ENCODE measurements around the gene UBE2A. TPM values are rescaled to one million over a fixed set of nuclear protein-coding genes. Genes with fewer than 3 reads are reported as not detected.

Gene UBE2A
- total RNA-seq, 3 donors from 2014 or later (not counting 1 experiment from before 2014, with no cell fraction given): 88.4 to 125 (median 91.0) TPM

DNA sequence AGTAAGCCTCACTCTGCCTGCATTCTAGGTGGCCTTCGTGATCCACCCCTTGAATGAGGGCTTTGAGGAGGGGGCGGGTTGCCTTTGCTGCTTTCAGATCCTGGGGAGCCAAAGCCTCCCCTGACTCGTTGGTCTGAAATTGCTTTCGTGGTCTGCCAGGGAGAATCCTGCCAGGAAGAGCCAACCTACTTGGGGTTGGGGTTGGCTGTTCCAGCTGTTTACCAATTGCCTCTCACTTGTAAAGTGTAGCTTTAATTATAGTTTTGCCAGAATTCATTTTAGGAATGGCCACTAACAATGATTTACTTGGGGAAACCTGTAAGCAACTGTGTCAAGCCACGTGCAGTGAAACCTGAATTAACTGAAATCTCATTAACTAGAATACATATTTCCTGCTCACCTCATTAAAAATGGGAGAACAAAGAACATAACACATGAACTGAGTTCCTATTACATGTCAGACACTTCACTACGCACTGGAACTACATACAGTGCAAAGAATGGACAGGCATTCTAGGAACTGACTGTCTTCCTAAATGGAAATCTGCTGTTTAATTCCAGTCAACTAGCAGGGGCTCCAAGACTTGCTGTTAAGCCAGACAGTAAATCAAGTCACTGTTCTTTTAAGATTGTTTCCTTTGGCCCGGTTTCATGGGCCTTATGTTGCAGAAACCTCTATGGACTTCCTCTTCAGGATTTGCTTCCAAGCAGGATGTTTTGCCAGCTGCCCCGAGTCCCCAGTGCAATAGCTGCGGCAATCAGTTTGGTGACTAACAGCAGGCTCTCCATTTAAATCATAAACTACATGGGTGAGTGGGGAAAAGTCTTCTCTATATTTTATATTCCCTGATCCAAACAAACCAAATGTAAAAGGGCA is 48.2 kb downstream of the UBE2A start:
- H3K27me3 Mint-ChIP-seq (ENCODE audit: low read depth in 2 of 2): no peaks in the 10 kb centered on the region
- H3K36me3 ChIP-seq (ENCODE audit: control insufficient read depth, insufficient read depth, low read length): peaks cover 23% of the 10 kb centered on the region
- H3K36me3 Mint-ChIP-seq: no peaks in the 10 kb centered on the region
- no peak for ATAC-seq
- H3K4me3 Mint-ChIP-seq: no peak overlapping the region
- intact Hi-C loops (cut with micrococcal nuclease): no loop called here
- H3K4me1 ChIP-seq (ENCODE audit: control insufficient read depth, insufficient read depth, low read length): peaks cover 6% of the 10 kb centered on the region
- no peak for DNase-seq
- TF ChIP-seq CTCF (IDR thresholded peaks at IDR 0.05): no peak
- no peak overlapping the region for H3K27ac Mint-ChIP-seq
- H3K4me1 Mint-ChIP-seq: peaks cover 0 to 9% of the 10 kb centered on the region in 2 donors
- no peaks in the 10 kb centered on the region for H3K9me3 Mint-ChIP-seq
- WGBS (ENCODE audit: insufficient coverage): 66% methylated on average over 7 of the region's 9 CpGs
- H3K9me3 ChIP-seq (ENCODE audit: control insufficient read depth, insufficient read depth, low read length): no peaks in the 10 kb centered on the region
- no peak overlapping the region for H3K4me3 ChIP-seq (ENCODE audit: low read length)
- no peaks in the 10 kb centered on the region for H3K27me3 ChIP-seq (ENCODE audit: control insufficient read depth, insufficient read depth, low read length)
- H3K27ac ChIP-seq (ENCODE audit: low read length): no peak overlapping the region

DNA sequence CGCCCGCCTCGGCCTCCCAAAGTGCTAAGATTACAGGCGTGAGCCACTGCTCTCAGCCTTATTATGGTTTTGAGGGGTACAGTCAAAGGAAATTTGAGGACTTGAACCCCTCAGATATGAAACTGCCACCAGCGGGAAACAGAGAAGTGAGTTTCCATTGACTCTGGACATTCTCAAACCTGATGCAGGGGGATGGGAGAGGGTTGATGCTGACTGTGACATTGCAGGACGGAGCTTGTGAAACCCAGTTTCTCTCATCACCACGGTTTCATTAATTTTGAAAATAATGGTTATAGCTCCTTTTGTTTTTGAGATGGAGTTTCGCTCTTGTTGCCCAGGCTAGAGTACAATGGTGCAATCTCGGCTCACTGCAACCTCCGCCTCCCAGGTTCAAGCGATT is 50.1 kb downstream of the UBE2A start:
- TF ChIP-seq CTCF (IDR thresholded peaks at IDR 0.05): no peak
- Histone ChIP-seq H3K4me3 (ENCODE audit: low read length) (no peak overlapping the region), H3K27me3 (ENCODE audit: control insufficient read depth, insufficient read depth, low read length) (no peaks in the 10 kb centered on the region), H3K27ac (ENCODE audit: low read length) (no peak overlapping the region), H3K36me3 (ENCODE audit: control insufficient read depth, insufficient read depth, low read length) (peaks cover 31% of the 10 kb centered on the region), H3K9me3 (ENCODE audit: control insufficient read depth, insufficient read depth, low read length) (no peaks in the 10 kb centered on the region), H3K4me1 (ENCODE audit: control insufficient read depth, insufficient read depth, low read length) (peaks cover under 1% of the 10 kb centered on the region)
- intact Hi-C loops (cut with micrococcal nuclease): no loop called here
- H3K27me3 Mint-ChIP-seq (ENCODE audit: low read depth in 2 of 2): no peaks in the 10 kb centered on the region
- H3K4me1 Mint-ChIP-seq: peaks cover 0 to 6% of the 10 kb centered on the region in 2 donors
- peaks cover 6% of the 10 kb centered on the region for H3K36me3 Mint-ChIP-seq
- H3K4me3 Mint-ChIP-seq: no peak overlapping the region
- DNase-seq (no peak), ATAC-seq (no peak)
- H3K9me3 Mint-ChIP-seq: no peaks in the 10 kb centered on the region
- no peak overlapping the region for H3K27ac Mint-ChIP-seq
- WGBS (ENCODE audit: insufficient coverage): 97% methylated on average over 7 of the region's 11 CpGs

- no peaks in the 10 kb centered on the region for H3K9me3 ChIP-seq (ENCODE audit: control insufficient read depth, insufficient read depth, low read length)
- no peak for DNase-seq
- H3K4me3 Mint-ChIP-seq: no peak overlapping the region
- ATAC-seq: no peak
- H3K27ac ChIP-seq (ENCODE audit: low read length): no peak overlapping the region
- H3K9me3 Mint-ChIP-seq: no peaks in the 10 kb centered on the region
- intact Hi-C loops (cut with micrococcal nuclease): no loop called here
- H3K27me3 ChIP-seq (ENCODE audit: control insufficient read depth, insufficient read depth, low read length): no peaks in the 10 kb centered on the region
- no peaks in the 10 kb centered on the region for H3K27me3 Mint-ChIP-seq (ENCODE audit: low read depth in 2 of 2)
- H3K4me1 ChIP-seq (ENCODE audit: control insufficient read depth, insufficient read depth, low read length): no peaks in the 10 kb centered on the region
- peak overlapping the region; percentile 22 to 26 for H3K27ac Mint-ChIP-seq
- H3K36me3 Mint-ChIP-seq: peaks cover 6% of the 10 kb centered on the region
- TF ChIP-seq CTCF (IDR thresholded peaks at IDR 0.05): no peak
- 77% methylated on average over 8 of the region's 10 CpGs for WGBS (ENCODE audit: insufficient coverage)
- H3K4me1 Mint-ChIP-seq: peaks cover 0 to 7% of the 10 kb centered on the region in 2 donors
- peaks cover 35% of the 10 kb centered on the region for H3K36me3 ChIP-seq (ENCODE audit: control insufficient read depth, insufficient read depth, low read length)
- H3K4me3 ChIP-seq (ENCODE audit: low read length): no peak overlapping the region
Observed at GRCh38 chrX:119624951-119625668, 50.7 kb downstream of the UBE2A start.
